Skeletal muscle tissue (tissue), 4 donors: ENCODE data around the gene SLFN5. TPM values are rescaled to one million over a fixed set of nuclear protein-coding genes. Genes with fewer than 3 reads are reported as not detected.
"Not testable (repeated sequence)": the region's sequence is repeated elsewhere in the genome, so short reads cannot be mapped to it uniquely, and the experiment has no call there.

Experiments
- H3K27ac ChIP-seq: one replicate; pipeline ENCODE4 v1.7.0; 2013; ENCODE audit warnings: mild to moderate bottlenecking, low read depth, low read length, inconsistent platforms
- H3K27me3 ChIP-seq, 3 donors: one replicate each; pipeline ENCODE4 v1.7.0; 2013; ENCODE audit warnings: low read length in 3 of 3; ENCODE audit not compliant: control insufficient read depth in 3 of 3, insufficient read depth in 3 of 3
- H3K36me3 ChIP-seq, 3 donors: one replicate each; pipeline ENCODE4 v1.7.0; 2013; ENCODE audit warnings: low read length in 3 of 3; ENCODE audit not compliant: control insufficient read depth in 3 of 3, insufficient read depth in 3 of 3
- H3K4me1 ChIP-seq, 3 donors: one replicate each; pipeline ENCODE4 v1.7.0; 2013; ENCODE audit warnings: low read length in 3 of 3, mild to moderate bottlenecking in 3 of 3; ENCODE audit not compliant: control insufficient read depth in 3 of 3, insufficient read depth in 3 of 3
- H3K4me3 ChIP-seq, 3 donors: one replicate each; pipeline ENCODE4 v1.7.0; 2013; ENCODE audit warnings: low read length in 3 of 3
- H3K9ac ChIP-seq, 3 donors: one replicate each; pipeline ENCODE4 v1.7.0; 2013; ENCODE audit warnings: low read length in 3 of 3, mild to moderate bottlenecking in 3 of 3, moderate library complexity in 2 of 3, low read depth in 1 of 3
- H3K9me3 ChIP-seq, 3 donors: one replicate each; pipeline ENCODE4 v1.7.0; 2013; ENCODE audit warnings: low read length in 3 of 3; ENCODE audit not compliant: control insufficient read depth in 3 of 3
- total RNA-seq: library from RNA; depleted of rRNA; stranded (reverse); fragments of >200 nt; gene quantifications from one replicate; pipeline ENCODE4 v1.2.3, GENCODE V29; 2014
- donor health status: Osteomylitis.

SLFN5 gene
- total RNA-seq, 1 donor from 2014 or later = 6.3 TPM

DNA sequence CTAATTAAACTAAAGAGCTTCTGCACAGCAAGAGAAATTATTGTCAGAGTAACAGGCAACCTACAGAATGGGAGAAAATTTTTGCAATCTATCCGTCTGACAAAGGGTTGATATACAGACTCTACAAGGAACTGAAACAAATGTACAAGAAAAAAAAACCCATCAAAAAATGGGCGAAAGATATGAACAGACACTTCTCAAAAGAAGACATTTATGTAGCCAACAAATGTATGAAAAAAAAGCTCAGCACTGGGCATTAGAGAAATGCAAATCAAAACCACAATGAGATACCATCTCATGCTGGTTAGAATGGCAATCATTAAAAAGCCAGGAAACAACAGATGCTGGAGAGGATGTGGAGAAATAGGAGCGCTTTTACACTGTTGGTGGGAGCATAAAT is 66.5 kb downstream of the SLFN5 start:
- not testable (repeated sequence) for H3K9ac ChIP-seq, H3K9me3 ChIP-seq, H3K27me3 ChIP-seq, H3K27ac ChIP-seq, H3K4me3 ChIP-seq, H3K36me3 ChIP-seq
- H3K4me1 ChIP-seq = peaks cover 16% of the 10 kb centered on the region in 3 donors

DNA sequence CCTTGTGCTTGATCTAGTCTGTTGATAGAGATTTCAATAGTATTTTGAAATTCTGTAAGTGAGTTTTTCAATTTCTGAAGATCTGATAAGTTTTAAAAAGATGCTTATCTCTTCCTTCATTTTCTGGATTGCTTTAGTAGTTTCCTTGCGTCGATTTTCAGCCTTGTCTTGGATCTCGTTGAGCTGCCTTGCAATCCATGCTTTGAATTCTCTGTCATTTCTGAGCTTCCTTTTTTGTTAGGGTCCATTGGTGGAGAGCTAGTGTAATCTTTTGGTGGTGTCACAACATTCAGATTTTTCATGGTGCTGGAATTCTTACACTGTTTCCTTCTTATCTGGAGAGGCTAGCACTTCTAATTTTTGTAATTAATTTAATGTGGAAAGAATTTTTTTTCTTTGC is 69.5 kb downstream of the SLFN5 start:
- no peak overlapping the region for H3K9ac ChIP-seq
- H3K27ac ChIP-seq = no peak overlapping the region

DNA sequence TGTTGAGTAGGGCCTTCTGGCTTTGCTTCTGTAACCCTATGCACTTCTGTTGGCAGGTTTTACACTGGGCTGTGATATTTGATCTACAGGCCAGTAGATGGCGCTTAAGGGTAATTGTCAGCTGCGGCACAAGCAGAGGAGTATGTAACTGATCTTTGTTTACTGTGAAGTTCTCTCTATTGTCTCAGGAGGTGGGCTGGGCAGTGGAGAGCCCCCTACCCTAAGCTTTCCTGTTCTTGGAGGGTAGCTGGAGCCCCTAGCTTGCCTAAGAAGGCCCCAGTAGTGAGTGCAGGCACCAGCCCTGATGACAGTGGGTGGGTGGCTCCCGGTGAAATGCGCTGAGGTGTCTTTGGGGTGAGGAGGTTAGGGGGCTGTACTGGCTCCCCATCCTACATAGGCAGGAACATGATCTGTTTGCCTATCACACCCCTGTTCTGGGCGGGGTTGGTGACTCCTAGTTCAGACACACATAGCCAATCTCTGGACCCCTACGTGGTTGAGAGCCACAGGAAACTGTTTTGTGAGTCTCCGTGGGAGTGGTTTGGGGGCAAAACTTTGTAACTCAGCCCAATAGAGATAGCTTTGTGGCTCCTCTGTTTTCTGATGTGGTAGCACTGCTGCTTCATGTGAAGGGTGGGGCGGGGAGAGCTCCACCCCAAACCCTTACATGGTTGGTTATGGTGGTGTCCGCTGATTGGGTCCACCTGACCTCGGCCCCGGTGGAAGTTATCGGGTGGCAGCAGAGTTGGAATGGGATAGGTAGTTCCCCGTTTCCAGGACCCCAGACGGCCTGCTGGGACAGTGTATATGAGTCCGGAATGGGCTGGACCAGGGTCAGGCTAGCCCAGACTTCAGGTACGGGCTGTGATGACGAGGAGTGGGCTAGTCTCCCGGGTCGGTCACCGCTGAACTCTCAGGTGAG is 70.2 kb downstream of the SLFN5 start:
- Histone ChIP-seq H3K27ac (peak overlapping the region; percentile 93), H3K4me1 (peaks cover 25 to 33% (median 28%) of the 10 kb centered on the region in 3 donors), H3K4me3 (peak overlapping the region; percentile 75 to 82 (median 80))

More for the DNA sequence above, 69.5 kb downstream of the SLFN5 start:
- Histone ChIP-seq H3K9me3 (no peaks in the 10 kb centered on the region), H3K27me3 (no peaks in the 10 kb centered on the region), H3K4me1 (peaks cover 25 to 33% (median 28%) of the 10 kb centered on the region in 3 donors), H3K4me3 (no peak overlapping the region), H3K36me3 (no peaks in the 10 kb centered on the region)

DNA sequence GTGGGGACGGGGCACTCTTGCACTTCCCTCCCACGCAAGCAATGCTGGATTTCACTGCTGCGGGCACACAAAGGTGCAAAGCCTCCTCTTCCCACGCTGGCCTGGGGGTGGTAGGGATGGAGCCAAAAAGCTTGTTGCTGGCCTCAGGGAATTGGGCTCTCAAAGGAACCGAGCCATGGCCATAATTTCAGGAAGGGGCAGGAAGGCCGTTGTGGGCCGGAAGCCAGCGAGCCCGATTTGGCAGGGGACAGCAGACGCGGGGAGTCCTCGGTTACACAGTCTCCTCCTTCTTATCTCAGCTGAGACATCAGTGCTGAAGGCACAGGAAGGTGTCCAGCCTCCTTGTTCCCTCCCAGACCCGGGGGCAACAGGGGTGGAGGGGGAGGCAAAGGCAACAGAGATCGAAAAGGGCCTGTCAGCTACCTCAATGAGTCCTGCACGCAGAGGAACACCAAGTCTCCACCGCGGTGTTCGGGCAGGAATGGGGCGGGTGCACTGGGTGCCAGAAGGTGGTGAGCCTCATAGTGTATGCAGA is 71.1 kb downstream of the SLFN5 start:
- no peaks in the 10 kb centered on the region for H3K27me3 ChIP-seq
- H3K9ac ChIP-seq = peak overlapping the region; percentile 79 to 86 (median 80)
- peaks cover 25 to 36% (median 28%) of the 10 kb centered on the region in 3 donors for H3K4me1 ChIP-seq
- H3K27ac ChIP-seq = peak overlapping the region; percentile 93
- H3K4me3 ChIP-seq = peak overlapping the region; percentile 75 to 82 (median 80)
- no peaks in the 10 kb centered on the region for H3K36me3 ChIP-seq
- H3K9me3 ChIP-seq = no peaks in the 10 kb centered on the region

More for the DNA sequence above, 70.2 kb downstream of the SLFN5 start:
- Histone ChIP-seq H3K36me3 (no peaks in the 10 kb centered on the region), H3K9ac (peak overlapping the region; percentile 79 to 86 (median 80)), H3K9me3 (no peaks in the 10 kb centered on the region), H3K27me3 (no peaks in the 10 kb centered on the region)

DNA sequence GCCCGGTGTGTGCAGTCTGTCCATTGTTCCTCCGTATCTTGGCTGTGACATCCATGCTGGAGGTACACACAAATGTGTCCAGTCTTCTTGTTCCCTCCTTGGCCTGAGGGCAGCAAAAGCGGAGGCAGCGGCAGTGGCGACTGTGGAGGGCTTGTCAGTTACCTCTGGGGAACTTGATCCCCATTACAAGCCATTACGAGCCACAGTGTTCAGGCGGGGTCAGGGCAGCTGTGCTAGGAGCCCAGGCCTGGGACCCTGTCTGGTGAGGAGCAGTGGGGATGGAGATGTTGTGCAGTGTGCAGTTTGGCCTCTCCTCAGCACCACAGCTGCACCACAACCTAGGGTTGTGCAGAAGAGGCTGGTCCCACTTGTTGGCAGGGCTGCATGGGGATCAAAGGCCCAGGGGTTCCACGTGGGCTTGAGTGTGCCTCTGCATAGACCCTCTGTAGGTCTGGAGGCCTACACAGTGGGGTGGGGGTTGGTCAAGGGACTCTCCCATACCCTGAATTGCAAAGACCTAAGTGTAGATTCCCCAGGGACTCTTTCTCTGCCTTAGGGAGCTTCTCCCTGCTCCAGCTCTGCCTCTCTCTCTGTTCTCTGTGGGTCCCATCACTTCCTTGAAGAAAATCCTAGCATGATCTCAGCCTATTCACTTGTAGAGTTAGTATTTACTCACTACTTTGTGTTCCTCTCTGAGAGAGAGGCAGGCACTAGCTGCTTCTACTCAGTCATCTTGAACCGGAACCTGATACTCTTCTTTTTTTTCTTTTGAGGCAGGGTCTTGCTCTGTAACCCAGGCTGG is 71.7 kb downstream of the SLFN5 start:
- peak overlapping the region; percentile 79 to 86 (median 80) for H3K9ac ChIP-seq
- H3K9me3 ChIP-seq = no peaks in the 10 kb centered on the region
- H3K4me1 ChIP-seq = peaks cover 25 to 36% (median 28%) of the 10 kb centered on the region in 3 donors
- H3K4me3 ChIP-seq = peak overlapping the region; percentile 75 to 82 (median 80)
- H3K36me3 ChIP-seq = peaks cover 0 to 3% (median 0%) of the 10 kb centered on the region in 3 donors
- H3K27ac ChIP-seq = peak overlapping the region; percentile 93
- H3K27me3 ChIP-seq = no peaks in the 10 kb centered on the region

DNA sequence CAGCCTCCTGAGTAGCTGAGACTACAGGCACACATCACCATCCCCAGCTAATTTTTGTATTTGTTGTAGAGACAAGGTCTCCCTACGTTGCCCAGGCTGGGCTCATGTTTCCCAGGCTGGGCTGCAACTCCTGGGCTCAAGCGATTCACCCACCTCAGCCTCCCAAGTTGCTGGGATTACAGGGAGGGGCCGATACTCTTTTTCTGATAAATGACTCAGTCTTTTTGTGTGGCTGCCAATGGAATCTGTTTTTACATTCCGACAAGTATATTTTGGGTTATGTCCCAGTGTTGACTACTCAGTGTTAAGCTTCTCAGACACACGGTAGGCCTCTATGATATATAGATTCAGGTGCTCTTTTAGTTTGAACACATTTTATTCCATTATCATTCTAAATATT is 72.4 kb downstream of the SLFN5 start:
- peak overlapping the region in 2 of 3 donors; percentile 41 to 80 for H3K9ac ChIP-seq
- peak overlapping the region in 1 of 3 donors; percentile 75 for H3K4me3 ChIP-seq
- H3K9me3 ChIP-seq = no peaks in the 10 kb centered on the region
- H3K36me3 ChIP-seq = peaks cover 0 to 5% (median 0%) of the 10 kb centered on the region in 3 donors
- peaks cover 25 to 36% (median 28%) of the 10 kb centered on the region in 3 donors for H3K4me1 ChIP-seq
- peak overlapping the region; percentile 93 for H3K27ac ChIP-seq
- no peaks in the 10 kb centered on the region for H3K27me3 ChIP-seq

DNA sequence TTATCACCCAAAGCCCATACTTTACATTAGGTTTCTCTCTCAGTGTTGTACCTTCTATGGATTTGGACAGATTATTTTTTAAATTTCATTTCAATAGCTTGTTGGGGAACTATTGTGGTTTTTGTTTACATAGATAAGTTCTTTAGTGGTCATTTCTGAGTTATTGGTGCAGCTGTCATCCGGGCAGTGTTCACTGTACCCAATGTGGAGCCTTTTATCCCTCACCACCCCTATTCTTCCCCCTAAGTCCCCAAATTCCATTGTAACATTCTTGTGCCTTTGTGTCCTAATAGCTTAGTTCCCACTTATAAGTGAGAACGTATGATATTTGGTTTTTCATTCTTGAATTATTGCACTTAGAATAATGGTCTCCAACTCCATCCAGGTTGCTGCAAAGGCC is 73.1 kb downstream of the SLFN5 start:
- peak overlapping the region; percentile 93 for H3K27ac ChIP-seq
- H3K36me3 ChIP-seq = peaks cover 0 to 5% (median 0%) of the 10 kb centered on the region in 3 donors
- no peak overlapping the region for H3K9ac ChIP-seq
- H3K9me3 ChIP-seq = no peaks in the 10 kb centered on the region
- H3K27me3 ChIP-seq = no peaks in the 10 kb centered on the region
- peaks cover 25 to 36% (median 28%) of the 10 kb centered on the region in 3 donors for H3K4me1 ChIP-seq
- no peak overlapping the region for H3K4me3 ChIP-seq

DNA sequence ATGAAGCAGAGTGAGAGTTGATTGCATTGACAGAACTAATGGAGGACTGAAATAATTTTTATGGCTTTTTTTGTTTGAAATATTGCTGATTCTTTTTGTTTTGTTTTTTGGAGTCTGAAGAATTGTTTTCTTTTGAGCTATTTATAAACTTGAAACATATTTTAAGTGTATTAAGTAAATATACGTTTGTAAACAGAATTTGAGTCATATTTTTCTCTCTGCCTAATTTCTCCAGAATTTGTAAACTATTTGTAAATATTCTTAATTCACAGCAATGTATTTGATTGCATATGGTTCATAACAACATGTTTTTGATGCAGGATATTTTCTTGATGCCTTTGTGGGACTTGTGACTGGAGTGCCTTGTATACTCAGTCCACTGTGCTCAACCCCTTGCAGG is 79.9 kb downstream of the SLFN5 start:
- Histone ChIP-seq H3K4me1 (peaks cover 0 to 3% (median 0%) of the 10 kb centered on the region in 3 donors), H3K27me3 (no peaks in the 10 kb centered on the region), H3K9ac (no peak overlapping the region), H3K9me3 (no peaks in the 10 kb centered on the region), H3K27ac (no peak overlapping the region), H3K36me3 (peaks cover 2 to 22% (median 8%) of the 10 kb centered on the region in 3 donors), H3K4me3 (no peak overlapping the region)
